ENCODE results near the gene GOLM1.

GOLM1 gene

DNA sequence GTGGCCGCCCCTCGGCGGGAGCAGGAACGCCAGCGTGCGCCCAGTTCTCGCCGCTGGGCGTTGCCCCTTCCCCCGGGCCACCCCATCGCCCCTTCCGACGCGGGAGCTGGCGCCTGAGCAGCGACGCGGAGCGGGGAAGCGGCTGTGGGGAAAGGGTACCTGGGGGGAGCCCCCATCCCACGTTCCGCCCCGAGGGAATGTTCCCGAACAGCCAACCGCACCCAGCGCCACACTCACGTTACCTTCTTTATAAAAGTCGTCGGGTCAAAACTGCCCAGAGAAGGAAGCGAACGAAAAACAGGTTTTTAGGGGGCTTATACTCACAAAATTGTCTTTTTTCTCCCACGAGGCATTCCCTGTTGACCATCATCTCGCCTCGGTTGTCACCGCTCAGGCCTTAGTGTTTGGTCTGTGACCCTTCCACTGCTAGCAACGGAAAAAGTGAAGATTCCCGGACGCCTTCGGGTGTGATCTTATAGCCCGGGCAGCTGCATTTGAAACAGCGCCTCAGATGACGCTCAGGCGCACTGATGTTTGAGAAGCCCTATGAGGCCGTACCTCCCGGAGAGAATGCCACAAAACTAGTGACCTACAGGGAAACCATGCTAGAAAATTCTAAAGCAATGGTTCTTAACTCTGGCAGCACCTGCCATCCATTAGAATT lies 475 bp upstream of the GOLM1 start:
- peak; percentile 64 for DNase-seq (ENCODE audit: low spot score)
- TF ChIP-seq, protein P1, sequence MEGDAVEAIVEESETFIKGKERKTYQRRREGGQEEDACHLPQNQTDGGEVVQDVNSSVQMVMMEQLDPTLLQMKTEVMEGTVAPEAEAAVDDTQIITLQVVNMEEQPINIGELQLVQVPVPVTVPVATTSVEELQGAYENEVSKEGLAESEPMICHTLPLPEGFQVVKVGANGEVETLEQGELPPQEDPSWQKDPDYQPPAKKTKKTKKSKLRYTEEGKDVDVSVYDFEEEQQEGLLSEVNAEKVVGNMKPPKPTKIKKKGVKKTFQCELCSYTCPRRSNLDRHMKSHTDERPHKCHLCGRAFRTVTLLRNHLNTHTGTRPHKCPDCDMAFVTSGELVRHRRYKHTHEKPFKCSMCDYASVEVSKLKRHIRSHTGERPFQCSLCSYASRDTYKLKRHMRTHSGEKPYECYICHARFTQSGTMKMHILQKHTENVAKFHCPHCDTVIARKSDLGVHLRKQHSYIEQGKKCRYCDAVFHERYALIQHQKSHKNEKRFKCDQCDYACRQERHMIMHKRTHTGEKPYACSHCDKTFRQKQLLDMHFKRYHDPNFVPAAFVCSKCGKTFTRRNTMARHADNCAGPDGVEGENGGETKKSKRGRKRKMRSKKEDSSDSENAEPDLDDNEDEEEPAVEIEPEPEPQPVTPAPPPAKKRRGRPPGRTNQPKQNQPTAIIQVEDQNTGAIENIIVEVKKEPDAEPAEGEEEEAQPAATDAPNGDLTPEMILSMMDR (IDR thresholded peaks at IDR 0.05; ENCODE audit: extremely low read depth, missing control alignments) = no peak

DNA sequence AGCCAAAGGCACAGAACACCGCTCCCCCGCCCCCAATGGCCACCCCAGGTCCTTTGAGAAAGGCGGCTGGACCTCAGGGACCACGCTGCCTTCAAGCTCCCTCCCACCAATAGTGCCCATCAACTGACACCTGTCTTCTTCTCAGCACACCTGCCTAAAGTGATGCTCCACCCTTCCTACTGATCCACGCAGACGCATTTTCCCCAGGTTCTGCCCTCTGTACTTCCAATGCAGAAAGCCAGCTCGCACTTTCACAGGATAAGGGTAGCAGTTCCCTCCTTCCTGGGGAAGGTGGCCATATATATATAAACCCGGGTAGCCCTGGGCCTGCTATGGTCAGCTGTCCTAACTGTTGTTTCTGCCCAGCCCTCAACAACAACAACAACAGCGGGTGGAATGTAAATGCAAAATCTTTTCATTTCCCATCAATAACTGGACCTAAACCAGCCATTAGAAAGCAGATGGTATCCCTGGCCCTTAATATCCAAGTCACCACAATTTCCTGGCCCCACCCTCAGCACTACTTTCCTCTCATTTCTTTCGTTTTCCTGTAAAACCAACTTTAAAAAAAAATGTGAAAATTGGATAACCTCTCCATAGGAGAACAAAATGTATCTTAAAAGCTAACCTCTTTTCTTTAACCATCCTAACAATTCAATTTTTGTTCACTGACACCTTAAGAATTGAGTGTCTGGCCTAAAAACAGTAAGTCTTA lies 1.7 kb downstream of the GOLM1 start:
- DNase-seq (ENCODE audit: low spot score) = no peak
- TF ChIP-seq, protein P1 (IDR thresholded peaks at IDR 0.05; ENCODE audit: extremely low read depth, missing control alignments) = no peak

DNA sequence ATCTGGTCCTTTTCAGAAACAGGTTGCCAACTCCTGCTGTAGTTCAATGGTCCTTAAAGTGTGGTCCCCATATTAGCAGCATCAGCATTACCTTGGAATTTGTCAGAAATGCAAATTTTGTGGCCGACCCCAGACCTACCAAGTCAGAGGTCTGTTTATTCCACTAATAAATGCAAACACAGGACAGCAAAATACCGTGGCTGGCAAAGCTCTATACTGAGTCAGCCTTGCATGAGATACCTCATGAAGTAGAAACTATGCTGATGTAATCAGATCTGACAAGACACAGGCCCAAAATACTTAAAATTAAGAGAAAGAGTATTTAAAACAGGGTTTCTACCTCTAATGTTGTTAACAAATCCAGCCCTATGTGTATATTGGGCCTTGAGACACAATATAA lies 3.0 kb downstream of the GOLM1 start:
- TF ChIP-seq, protein P1 (IDR thresholded peaks at IDR 0.05; ENCODE audit: extremely low read depth, missing control alignments) = no peak

DNA sequence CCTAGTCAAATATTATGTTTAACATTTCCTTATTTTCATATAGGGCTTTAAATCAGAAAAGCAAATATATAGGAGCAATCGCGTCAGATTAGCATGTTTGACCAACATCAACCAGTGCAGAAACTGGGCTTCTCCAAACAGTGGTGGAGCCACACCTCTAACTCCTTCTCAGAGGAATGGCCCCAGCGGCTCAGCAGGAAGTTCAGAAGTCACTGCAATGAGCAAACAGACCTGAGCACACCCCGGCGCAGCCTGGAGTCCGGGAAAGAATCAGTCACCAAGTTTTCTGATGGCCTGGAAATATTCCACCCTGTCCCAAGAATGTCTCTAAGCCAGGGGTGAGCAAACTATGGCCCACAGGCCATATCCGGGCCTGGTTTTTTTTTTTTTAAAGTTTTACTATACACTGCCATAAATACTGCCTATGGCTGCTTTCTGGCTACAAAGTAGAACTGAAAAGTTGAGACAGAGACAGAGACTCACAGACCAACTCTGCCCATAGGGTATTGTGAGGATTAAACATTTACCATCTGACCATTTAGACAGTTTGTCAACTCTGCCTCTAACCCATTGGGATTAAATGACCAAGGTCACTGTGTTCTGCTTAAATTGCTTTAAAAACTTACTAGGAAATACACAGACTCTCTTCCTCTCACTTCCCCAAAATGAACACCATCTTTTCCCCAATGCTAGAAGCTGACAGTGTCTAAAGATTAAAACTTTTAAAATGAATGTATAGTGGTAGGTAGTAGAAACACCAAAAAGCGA lies 5.4 kb downstream of the GOLM1 start:
- no peak for DNase-seq (ENCODE audit: low spot score)
- TF ChIP-seq, protein P1 (IDR thresholded peaks at IDR 0.05; ENCODE audit: extremely low read depth, missing control alignments) = no peak

More for the DNA sequence above, 3.0 kb downstream of the GOLM1 start:
- no peak for DNase-seq (ENCODE audit: low spot score)

DNA sequence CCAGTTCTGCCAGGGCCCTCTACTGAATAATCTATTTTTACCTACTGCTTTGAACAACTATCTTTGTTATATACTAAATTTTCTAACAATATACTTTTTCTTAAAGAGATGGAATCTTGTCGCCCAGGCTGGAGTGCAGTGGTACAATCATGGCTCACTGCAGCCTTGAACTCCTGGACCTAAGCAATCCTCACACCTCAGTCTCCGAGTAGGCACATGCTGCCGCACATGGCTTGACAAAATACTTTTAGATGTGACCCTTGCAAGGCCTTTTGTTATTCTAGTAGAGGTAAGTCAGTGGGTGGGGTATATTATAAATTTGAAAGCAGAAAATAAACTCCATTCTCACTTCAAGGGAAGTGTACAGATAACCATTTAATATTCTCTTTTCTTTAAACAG lies 7.9 kb downstream of the GOLM1 start:
- TF ChIP-seq, protein P1 (IDR thresholded peaks at IDR 0.05; ENCODE audit: extremely low read depth, missing control alignments) = no peak
- DNase-seq (ENCODE audit: low spot score) = no peak

DNA sequence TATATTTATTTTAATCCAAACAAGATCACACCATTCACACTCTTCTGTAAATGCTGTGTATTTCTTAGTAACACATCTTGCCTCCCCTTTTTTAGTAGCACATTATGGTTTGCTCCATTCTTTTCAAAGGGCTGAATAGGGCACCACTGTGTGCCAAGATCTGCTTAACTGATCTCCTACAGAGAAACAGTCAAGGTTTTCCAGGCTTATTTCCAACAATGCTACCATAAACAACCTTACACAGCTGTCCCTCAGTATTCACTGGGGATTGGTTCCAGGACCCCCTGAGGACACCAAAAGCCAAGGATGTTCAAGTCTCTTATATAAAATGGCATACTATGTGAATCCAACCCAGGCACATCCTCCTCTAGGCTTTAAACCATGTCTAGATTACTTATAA lies 16.5 kb downstream of the GOLM1 start:
- TF ChIP-seq, protein P1 (IDR thresholded peaks at IDR 0.05; ENCODE audit: extremely low read depth, missing control alignments) = no peak
- no peak for DNase-seq (ENCODE audit: low spot score)

Data from GM20000 (cell line).